C4-2B (cell line): Measurements from ENCODE around the gene HES7.
"Not testable (repeated sequence)": the region's sequence is repeated elsewhere in the genome, so short reads cannot be mapped to it uniquely, and the experiment has no call there.

ENCODE experiments used
- ZFX ChIP-seq: fragments of 450-650 bp; IDR thresholded peaks from 2 replicates; pipeline ENCODE4 v1.6.1; 2017
- TF ChIP-seq, protein P1 (sequence below): fragments of 450-650 bp; conservative IDR thresholded peaks from 2 replicates; pipeline ENCODE4 v1.5.1; 2017; ENCODE audit warnings: mild to moderate bottlenecking

DNA sequence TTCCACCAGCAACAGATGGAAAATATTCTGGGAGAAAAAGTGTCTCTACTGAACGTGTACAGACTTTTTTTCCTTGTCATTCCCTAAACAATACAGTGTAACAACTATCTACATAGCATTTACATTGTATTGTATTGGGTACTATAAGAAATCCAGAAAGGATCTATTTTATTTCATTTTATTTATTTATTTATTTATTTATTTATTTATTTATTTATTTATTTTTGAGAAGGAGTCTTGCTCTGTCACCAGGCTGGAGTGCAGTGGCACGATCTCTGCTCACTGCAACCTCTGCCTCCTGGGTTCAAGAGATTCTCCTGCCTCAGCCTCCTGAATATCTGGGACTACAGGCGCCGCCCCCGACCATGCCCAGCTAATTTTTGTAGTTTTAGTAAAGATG is 46.0 kb downstream of the HES7 start:
- TF ChIP-seq, protein P1, sequence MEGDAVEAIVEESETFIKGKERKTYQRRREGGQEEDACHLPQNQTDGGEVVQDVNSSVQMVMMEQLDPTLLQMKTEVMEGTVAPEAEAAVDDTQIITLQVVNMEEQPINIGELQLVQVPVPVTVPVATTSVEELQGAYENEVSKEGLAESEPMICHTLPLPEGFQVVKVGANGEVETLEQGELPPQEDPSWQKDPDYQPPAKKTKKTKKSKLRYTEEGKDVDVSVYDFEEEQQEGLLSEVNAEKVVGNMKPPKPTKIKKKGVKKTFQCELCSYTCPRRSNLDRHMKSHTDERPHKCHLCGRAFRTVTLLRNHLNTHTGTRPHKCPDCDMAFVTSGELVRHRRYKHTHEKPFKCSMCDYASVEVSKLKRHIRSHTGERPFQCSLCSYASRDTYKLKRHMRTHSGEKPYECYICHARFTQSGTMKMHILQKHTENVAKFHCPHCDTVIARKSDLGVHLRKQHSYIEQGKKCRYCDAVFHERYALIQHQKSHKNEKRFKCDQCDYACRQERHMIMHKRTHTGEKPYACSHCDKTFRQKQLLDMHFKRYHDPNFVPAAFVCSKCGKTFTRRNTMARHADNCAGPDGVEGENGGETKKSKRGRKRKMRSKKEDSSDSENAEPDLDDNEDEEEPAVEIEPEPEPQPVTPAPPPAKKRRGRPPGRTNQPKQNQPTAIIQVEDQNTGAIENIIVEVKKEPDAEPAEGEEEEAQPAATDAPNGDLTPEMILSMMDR = not testable (repeated sequence)
- not testable (repeated sequence) for TF ChIP-seq ZFX
